MM.1S (cell line): ENCODE measurements around the gene NUDT21.

Experiments
- EZH2 ChIP-seq: fragments of 300-600 bp; sonication (generic); optimal IDR thresholded peaks from 2 replicates; pipeline ENCODE3; 2017; ENCODE audit warnings: low read depth, mild to moderate bottlenecking, antibody characterized with exemption, low read length, mixed read lengths
- EZH2phosphoT487 ChIP-seq: fragments of 300-600 bp; sonication (generic); IDR thresholded peaks from 2 replicates; pipeline ENCODE4 v1.6.1; 2018; ENCODE audit warnings: antibody characterized with exemption, low read length
- TF ChIP-seq, protein P1 (sequence below): fragments of 300-600 bp; sonication (generic); IDR thresholded peaks from 2 replicates; pipeline ENCODE4 v1.5.1; 2016; ENCODE audit warnings: antibody characterized with exemption, low read length, mixed read lengths

DNA sequence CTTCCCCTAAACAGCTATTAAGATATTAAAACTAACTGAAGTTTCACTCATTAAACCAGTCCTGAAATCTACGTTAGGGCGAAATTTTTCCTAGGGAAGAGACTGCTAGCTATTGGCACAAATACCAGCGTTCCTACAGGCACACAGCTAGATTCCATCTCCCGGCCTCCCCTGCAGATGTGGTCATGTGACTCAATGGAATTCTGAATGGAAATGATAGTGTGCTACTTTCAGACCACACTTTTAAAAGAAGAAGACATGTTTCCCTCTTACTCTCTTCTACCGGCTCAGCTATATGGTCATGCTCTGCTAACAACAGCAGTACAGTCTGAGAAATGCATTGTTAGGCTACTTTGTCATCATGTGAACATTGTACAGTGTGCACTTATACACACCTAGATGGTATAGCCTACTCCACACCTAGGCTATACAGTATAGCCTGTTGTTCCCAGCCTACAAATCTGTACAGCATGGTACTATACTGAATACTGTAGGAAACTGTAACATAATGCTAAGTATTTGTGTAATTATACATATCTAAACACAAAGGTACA, 31.6 kb upstream of the NUDT21 start:
- TF ChIP-seq, protein P1, sequence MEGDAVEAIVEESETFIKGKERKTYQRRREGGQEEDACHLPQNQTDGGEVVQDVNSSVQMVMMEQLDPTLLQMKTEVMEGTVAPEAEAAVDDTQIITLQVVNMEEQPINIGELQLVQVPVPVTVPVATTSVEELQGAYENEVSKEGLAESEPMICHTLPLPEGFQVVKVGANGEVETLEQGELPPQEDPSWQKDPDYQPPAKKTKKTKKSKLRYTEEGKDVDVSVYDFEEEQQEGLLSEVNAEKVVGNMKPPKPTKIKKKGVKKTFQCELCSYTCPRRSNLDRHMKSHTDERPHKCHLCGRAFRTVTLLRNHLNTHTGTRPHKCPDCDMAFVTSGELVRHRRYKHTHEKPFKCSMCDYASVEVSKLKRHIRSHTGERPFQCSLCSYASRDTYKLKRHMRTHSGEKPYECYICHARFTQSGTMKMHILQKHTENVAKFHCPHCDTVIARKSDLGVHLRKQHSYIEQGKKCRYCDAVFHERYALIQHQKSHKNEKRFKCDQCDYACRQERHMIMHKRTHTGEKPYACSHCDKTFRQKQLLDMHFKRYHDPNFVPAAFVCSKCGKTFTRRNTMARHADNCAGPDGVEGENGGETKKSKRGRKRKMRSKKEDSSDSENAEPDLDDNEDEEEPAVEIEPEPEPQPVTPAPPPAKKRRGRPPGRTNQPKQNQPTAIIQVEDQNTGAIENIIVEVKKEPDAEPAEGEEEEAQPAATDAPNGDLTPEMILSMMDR = no peak
- TF ChIP-seq EZH2phosphoT487 = no peak
- TF ChIP-seq EZH2 = no peak
